PC-3 (cell line): ENCODE measurements around the gene AUP1.

Source experiments
- CTCF ChIP-seq: fragments of 300-600 bp; sonication (generic); conservative IDR thresholded peaks from 2 replicates; pipeline ENCODE4 v1.5.1; 2017; ENCODE audit warnings: antibody characterized with exemption, low read depth, mild to moderate bottlenecking, low read length
- EZH2phosphoT487 ChIP-seq: fragments of 300-600 bp; sonication (generic); IDR thresholded peaks from 2 replicates; pipeline ENCODE4 v1.6.1; 2018; ENCODE audit warnings: mild to moderate bottlenecking, antibody characterized with exemption, low read length, borderline replicate concordance

DNA sequence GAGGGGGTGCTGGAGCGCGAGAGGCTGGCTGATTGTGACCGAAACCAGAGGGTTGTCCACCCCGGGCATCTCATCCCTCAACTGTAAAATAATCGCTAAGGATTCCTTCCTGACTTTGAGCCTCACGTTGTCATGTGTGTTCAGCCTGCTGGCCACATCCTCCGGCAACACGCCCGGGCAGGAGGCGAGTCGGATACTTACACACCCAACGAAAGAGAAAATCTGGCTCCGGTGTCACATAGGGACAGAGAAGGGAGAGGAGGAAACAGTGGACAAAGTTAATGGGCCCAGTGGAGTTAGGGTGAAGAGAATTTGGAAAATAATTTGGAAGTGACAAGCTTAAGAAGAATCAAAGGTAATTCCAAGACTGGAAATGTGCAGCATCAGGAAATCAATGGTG, 12.9 kb downstream of the AUP1 start:
- TF ChIP-seq EZH2phosphoT487 (no peak), CTCF (no peak)
